Measurements from ENCODE around the gene SLC16A10. TPM values are rescaled to one million over a fixed set of nuclear protein-coding genes. Genes with fewer than 3 reads are reported as not detected.

The SLC16A10 gene
- total and polyA plus RNA-seq, 2 experiments from 2014 or later: 12.1 to 30.9 TPM

DNA sequence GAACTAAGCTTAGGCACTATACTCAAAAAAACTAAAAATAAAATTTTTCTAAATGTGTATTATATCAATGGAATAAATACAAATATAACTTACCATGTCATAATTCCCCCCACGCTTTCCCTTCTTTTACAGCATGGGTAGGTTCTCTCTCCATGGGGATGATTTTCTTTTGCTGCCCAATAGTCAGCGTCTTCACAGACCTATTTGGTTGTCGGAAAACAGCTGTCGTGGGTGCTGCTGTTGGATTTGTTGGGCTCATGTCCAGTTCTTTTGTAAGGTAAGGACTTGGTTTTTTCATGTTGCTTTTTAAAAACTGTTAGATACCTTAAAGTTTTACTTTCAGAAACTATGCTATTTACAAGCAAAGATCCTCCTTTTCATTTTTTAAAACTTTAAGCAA, 85.3 kb downstream of the SLC16A10 start:
- no peak for DNase-seq (ENCODE audit: low spot score)
- no peak overlapping the region for H3K27ac ChIP-seq (ENCODE audit: low read depth)
- no peaks in the 10 kb centered on the region for H4K20me1 ChIP-seq (replicated peaks; ENCODE audit: insufficient read depth)
- H3K4me3 ChIP-seq: no peak overlapping the region
- no peaks in the 10 kb centered on the region for H3K36me3 ChIP-seq (ENCODE audit: insufficient read depth)
- Mint-ChIP-seq H3K4me3 (no peak overlapping the region), H3K4me1 (peaks cover 19% of the 10 kb centered on the region), H3K27me3 (ENCODE audit: insufficient read depth, low read depth, poor library complexity) (no peaks in the 10 kb centered on the region), H3K27ac (no peak overlapping the region), H3K9me3 (no peaks in the 10 kb centered on the region), H3K36me3 (ENCODE audit: low read depth) (no peaks in the 10 kb centered on the region)
- H3K4me2 ChIP-seq: no peak overlapping the region
- no peaks in the 10 kb centered on the region for H3K79me2 ChIP-seq (replicated peaks; ENCODE audit: insufficient read depth)
- H3K9me2 ChIP-seq (ENCODE audit: insufficient read depth): no peaks in the 10 kb centered on the region
- no peaks in the 10 kb centered on the region for H3K27me3 ChIP-seq (ENCODE audit: insufficient read depth)
- no peak for ATAC-seq
- TF ChIP-seq ZNF331 (CRISPR knock-in tag; IDR thresholded peaks at IDR 0.05; ENCODE audit: low read depth): no peak
- no peak for TF ChIP-seq STAT1 (IDR thresholded peaks at IDR 0.05; ENCODE audit: unreplicated experiment)
- TF ChIP-seq POLR2AphosphoS5 (IDR thresholded peaks at IDR 0.05; ENCODE audit: low read depth): no peak
- TF ChIP-seq, protein P1, sequence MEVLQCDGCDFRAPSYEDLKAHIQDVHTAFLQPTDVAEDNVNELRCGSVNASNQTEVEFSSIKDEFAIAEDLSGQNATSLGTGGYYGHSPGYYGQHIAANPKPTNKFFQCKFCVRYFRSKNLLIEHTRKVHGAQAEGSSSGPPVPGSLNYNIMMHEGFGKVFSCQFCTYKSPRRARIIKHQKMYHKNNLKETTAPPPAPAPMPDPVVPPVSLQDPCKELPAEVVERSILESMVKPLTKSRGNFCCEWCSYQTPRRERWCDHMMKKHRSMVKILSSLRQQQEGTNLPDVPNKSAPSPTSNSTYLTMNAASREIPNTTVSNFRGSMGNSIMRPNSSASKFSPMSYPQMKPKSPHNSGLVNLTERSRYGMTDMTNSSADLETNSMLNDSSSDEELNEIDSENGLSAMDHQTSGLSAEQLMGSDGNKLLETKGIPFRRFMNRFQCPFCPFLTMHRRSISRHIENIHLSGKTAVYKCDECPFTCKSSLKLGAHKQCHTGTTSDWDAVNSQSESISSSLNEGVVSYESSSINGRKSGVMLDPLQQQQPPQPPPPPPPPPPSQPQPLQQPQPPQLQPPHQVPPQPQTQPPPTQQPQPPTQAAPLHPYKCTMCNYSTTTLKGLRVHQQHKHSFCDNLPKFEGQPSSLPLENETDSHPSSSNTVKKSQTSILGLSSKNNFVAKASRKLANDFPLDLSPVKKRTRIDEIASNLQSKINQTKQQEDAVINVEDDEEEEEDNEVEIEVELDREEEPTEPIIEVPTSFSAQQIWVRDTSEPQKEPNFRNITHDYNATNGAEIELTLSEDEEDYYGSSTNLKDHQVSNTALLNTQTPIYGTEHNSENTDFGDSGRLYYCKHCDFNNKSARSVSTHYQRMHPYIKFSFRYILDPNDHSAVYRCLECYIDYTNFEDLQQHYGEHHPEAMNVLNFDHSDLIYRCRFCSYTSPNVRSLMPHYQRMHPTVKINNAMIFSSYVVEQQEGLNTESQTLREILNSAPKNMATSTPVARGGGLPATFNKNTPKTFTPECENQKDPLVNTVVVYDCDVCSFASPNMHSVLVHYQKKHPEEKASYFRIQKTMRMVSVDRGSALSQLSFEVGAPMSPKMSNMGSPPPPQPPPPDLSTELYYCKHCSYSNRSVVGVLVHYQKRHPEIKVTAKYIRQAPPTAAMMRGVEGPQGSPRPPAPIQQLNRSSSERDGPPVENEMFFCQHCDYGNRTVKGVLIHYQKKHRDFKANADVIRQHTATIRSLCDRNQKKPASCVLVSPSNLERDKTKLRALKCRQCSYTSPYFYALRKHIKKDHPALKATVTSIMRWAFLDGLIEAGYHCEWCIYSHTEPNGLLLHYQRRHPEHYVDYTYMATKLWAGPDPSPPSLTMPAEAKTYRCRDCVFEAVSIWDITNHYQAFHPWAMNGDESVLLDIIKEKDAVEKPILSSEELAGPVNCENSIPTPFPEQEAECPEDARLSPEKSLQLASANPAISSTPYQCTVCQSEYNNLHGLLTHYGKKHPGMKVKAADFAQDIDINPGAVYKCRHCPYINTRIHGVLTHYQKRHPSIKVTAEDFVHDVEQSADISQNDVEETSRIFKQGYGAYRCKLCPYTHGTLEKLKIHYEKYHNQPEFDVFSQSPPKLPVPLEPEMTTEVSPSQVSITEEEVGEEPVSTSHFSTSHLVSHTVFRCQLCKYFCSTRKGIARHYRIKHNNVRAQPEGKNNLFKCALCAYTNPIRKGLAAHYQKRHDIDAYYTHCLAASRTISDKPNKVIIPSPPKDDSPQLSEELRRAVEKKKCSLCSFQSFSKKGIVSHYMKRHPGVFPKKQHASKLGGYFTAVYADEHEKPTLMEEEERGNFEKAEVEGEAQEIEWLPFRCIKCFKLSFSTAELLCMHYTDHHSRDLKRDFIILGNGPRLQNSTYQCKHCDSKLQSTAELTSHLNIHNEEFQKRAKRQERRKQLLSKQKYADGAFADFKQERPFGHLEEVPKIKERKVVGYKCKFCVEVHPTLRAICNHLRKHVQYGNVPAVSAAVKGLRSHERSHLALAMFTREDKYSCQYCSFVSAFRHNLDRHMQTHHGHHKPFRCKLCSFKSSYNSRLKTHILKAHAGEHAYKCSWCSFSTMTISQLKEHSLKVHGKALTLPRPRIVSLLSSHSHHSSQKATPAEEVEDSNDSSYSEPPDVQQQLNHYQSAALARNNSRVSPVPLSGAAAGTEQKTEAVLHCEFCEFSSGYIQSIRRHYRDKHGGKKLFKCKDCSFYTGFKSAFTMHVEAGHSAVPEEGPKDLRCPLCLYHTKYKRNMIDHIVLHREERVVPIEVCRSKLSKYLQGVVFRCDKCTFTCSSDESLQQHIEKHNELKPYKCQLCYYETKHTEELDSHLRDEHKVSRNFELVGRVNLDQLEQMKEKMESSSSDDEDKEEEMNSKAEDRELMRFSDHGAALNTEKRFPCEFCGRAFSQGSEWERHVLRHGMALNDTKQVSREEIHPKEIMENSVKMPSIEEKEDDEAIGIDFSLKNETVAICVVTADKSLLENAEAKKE (CRISPR knock-in tag; IDR thresholded peaks at IDR 0.05): no peak
- TF ChIP-seq EZH2phosphoT487 (IDR thresholded peaks at IDR 0.05; ENCODE audit: unreplicated experiment): no peak
- TF ChIP-seq, protein P2, sequence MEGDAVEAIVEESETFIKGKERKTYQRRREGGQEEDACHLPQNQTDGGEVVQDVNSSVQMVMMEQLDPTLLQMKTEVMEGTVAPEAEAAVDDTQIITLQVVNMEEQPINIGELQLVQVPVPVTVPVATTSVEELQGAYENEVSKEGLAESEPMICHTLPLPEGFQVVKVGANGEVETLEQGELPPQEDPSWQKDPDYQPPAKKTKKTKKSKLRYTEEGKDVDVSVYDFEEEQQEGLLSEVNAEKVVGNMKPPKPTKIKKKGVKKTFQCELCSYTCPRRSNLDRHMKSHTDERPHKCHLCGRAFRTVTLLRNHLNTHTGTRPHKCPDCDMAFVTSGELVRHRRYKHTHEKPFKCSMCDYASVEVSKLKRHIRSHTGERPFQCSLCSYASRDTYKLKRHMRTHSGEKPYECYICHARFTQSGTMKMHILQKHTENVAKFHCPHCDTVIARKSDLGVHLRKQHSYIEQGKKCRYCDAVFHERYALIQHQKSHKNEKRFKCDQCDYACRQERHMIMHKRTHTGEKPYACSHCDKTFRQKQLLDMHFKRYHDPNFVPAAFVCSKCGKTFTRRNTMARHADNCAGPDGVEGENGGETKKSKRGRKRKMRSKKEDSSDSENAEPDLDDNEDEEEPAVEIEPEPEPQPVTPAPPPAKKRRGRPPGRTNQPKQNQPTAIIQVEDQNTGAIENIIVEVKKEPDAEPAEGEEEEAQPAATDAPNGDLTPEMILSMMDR (conservative IDR thresholded peaks at IDR 0.05; ENCODE audit: low read depth in 2 of 2): no peak
- no peak for TF ChIP-seq CREB1 (CRISPR knock-in tag; IDR thresholded peaks at IDR 0.05; ENCODE audit: low read depth)
- no peak for TF ChIP-seq JUNB (IDR thresholded peaks at IDR 0.05; ENCODE audit: unreplicated experiment)
- TF ChIP-seq, protein P3, sequence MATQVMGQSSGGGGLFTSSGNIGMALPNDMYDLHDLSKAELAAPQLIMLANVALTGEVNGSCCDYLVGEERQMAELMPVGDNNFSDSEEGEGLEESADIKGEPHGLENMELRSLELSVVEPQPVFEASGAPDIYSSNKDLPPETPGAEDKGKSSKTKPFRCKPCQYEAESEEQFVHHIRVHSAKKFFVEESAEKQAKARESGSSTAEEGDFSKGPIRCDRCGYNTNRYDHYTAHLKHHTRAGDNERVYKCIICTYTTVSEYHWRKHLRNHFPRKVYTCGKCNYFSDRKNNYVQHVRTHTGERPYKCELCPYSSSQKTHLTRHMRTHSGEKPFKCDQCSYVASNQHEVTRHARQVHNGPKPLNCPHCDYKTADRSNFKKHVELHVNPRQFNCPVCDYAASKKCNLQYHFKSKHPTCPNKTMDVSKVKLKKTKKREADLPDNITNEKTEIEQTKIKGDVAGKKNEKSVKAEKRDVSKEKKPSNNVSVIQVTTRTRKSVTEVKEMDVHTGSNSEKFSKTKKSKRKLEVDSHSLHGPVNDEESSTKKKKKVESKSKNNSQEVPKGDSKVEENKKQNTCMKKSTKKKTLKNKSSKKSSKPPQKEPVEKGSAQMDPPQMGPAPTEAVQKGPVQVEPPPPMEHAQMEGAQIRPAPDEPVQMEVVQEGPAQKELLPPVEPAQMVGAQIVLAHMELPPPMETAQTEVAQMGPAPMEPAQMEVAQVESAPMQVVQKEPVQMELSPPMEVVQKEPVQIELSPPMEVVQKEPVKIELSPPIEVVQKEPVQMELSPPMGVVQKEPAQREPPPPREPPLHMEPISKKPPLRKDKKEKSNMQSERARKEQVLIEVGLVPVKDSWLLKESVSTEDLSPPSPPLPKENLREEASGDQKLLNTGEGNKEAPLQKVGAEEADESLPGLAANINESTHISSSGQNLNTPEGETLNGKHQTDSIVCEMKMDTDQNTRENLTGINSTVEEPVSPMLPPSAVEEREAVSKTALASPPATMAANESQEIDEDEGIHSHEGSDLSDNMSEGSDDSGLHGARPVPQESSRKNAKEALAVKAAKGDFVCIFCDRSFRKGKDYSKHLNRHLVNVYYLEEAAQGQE (IDR thresholded peaks at IDR 0.05; ENCODE audit: unreplicated experiment): no peak
- TF ChIP-seq EZH2 (IDR thresholded peaks at IDR 0.05; ENCODE audit: low read depth, unreplicated experiment): no peak
- TF ChIP-seq NANOG (IDR thresholded peaks at IDR 0.05; ENCODE audit: borderline replicate concordance): no peak
- no peak for TF ChIP-seq ZNF114 (CRISPR knock-in tag; IDR thresholded peaks at IDR 0.05)
- TF ChIP-seq, protein P4, sequence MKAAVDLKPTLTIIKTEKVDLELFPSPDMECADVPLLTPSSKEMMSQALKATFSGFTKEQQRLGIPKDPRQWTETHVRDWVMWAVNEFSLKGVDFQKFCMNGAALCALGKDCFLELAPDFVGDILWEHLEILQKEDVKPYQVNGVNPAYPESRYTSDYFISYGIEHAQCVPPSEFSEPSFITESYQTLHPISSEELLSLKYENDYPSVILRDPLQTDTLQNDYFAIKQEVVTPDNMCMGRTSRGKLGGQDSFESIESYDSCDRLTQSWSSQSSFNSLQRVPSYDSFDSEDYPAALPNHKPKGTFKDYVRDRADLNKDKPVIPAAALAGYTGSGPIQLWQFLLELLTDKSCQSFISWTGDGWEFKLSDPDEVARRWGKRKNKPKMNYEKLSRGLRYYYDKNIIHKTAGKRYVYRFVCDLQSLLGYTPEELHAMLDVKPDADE (IDR thresholded peaks at IDR 0.05): no peak
- peaks cover 15% of the 10 kb centered on the region for H3K4me1 ChIP-seq (ENCODE audit: insufficient read depth)
- H2AFZ ChIP-seq: no peak overlapping the region
- H3F3A ChIP-seq (replicated peaks; ENCODE audit: low read depth): no peaks in the 10 kb centered on the region

Data from GM23338 (cell line).